ENCODE measurements around the gene RAB11FIP2.

The RAB11FIP2 gene

GRCh38 chr10:117968354-117969182 is 78.2 kb downstream of the RAB11FIP2 start:
- TF ChIP-seq CTCF (IDR thresholded peaks at IDR 0.05; ENCODE audit: extremely low read depth, missing control alignments) = no peak
- DNase-seq (ENCODE audit: low spot score) = no peak

GRCh38 chr10:117967149-117967650 is 79.5 kb downstream of the RAB11FIP2 start:
- no peak for DNase-seq (ENCODE audit: low spot score)

GRCh38 chr10:117965984-117966383 is 80.8 kb downstream of the RAB11FIP2 start:
- no peak for DNase-seq (ENCODE audit: low spot score)
- TF ChIP-seq CTCF (IDR thresholded peaks at IDR 0.05; ENCODE audit: extremely low read depth, missing control alignments) = no peak

More at GRCh38 chr10:117967149-117967650, 79.5 kb downstream of the RAB11FIP2 start:
- no peak for TF ChIP-seq CTCF (IDR thresholded peaks at IDR 0.05; ENCODE audit: extremely low read depth, missing control alignments)

GRCh38 chr10:117964536-117964935 is 82.2 kb downstream of the RAB11FIP2 start:
- DNase-seq (ENCODE audit: low spot score) = no peak
- no peak for TF ChIP-seq CTCF (IDR thresholded peaks at IDR 0.05; ENCODE audit: extremely low read depth, missing control alignments)

GRCh38 chr10:117960345-117960935 is 86.3 kb downstream of the RAB11FIP2 start:
- no peak for TF ChIP-seq CTCF (IDR thresholded peaks at IDR 0.05; ENCODE audit: extremely low read depth, missing control alignments)
- DNase-seq (ENCODE audit: low spot score) = no peak

GRCh38 chr10:117956972-117957371 is 89.8 kb downstream of the RAB11FIP2 start:
- TF ChIP-seq CTCF (IDR thresholded peaks at IDR 0.05; ENCODE audit: extremely low read depth, missing control alignments) = no peak
- DNase-seq (ENCODE audit: low spot score) = no peak

GRCh38 chr10:117955176-117955575 is 91.6 kb downstream of the RAB11FIP2 start:
- no peak for TF ChIP-seq CTCF (IDR thresholded peaks at IDR 0.05; ENCODE audit: extremely low read depth, missing control alignments)
- no peak for DNase-seq (ENCODE audit: low spot score)

Measured in GM20000 (cell line).